Measurements from ENCODE around the gene WAC.

The WAC gene

GRCh38 chr10:28551086-28551485 is 18.2 kb downstream of the WAC start:
- TF ChIP-seq HDGF (IDR thresholded peaks at IDR 0.05; ENCODE audit: borderline replicate concordance) (no peak), SUZ12 (IDR thresholded peaks at IDR 0.05) (no peak), FOXA1 (IDR thresholded peaks at IDR 0.05) (no peak), BHLHE40 (IDR thresholded peaks at IDR 0.05; ENCODE audit: borderline replicate concordance) (no peak)
- ChIA-PET POLR2A (interaction anchor here (2.1 kb wide), 1 partner anchor 18 kb away, joined by 8 read pairs; the partner anchor contains the start of gene WAC), CTCF (interaction anchor here (0.8 to 1.1 kb wide), 2 partner anchors 10 to 19 kb away, joined by 3 read pairs; no protein-coding TSS in a partner anchor)
- no peak for DNase-seq (ENCODE audit: extremely low spot score)

GRCh38 chr10:28552775-28553174 is 19.9 kb downstream of the WAC start:
- no peak for DNase-seq (ENCODE audit: extremely low spot score)
- TF ChIP-seq SUZ12 (IDR thresholded peaks at IDR 0.05), result no peak
- TF ChIP-seq SP1 (IDR thresholded peaks at IDR 0.05), result no peak
- no peak for TF ChIP-seq ZNF384 (IDR thresholded peaks at IDR 0.05)
- no peak for TF ChIP-seq BHLHE40 (IDR thresholded peaks at IDR 0.05; ENCODE audit: borderline replicate concordance)
- TF ChIP-seq, protein P1, sequence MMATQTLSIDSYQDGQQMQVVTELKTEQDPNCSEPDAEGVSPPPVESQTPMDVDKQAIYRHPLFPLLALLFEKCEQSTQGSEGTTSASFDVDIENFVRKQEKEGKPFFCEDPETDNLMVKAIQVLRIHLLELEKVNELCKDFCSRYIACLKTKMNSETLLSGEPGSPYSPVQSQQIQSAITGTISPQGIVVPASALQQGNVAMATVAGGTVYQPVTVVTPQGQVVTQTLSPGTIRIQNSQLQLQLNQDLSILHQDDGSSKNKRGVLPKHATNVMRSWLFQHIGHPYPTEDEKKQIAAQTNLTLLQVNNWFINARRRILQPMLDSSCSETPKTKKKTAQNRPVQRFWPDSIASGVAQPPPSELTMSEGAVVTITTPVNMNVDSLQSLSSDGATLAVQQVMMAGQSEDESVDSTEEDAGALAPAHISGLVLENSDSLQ (IDR thresholded peaks at IDR 0.05), result no peak
- no peak for TF ChIP-seq ELF4 (IDR thresholded peaks at IDR 0.05)
- TF ChIP-seq TARDBP (IDR thresholded peaks at IDR 0.05), result no peak
- TF ChIP-seq LEF1 (IDR thresholded peaks at IDR 0.05; ENCODE audit: borderline replicate concordance), result no peak
- TF ChIP-seq L3MBTL2 (conservative IDR thresholded peaks at IDR 0.05), result no peak
- TF ChIP-seq NFRKB (IDR thresholded peaks at IDR 0.05), result no peak
- TF ChIP-seq FOXK2 (IDR thresholded peaks at IDR 0.05), result no peak
- no peak for TF ChIP-seq HDGF (IDR thresholded peaks at IDR 0.05; ENCODE audit: borderline replicate concordance)
- no peak for TF ChIP-seq FOXM1 (IDR thresholded peaks at IDR 0.05; ENCODE audit: borderline replicate concordance)
- no peak for TF ChIP-seq CTBP1 (IDR thresholded peaks at IDR 0.05; ENCODE audit: borderline replicate concordance)
- ChIA-PET POLR2A (no interaction called here), CTCF (no interaction called here)

- no peak for TF ChIP-seq NFRKB (IDR thresholded peaks at IDR 0.05)
- TF ChIP-seq FOXK2 (IDR thresholded peaks at IDR 0.05), result no peak
- DNase-seq (ENCODE audit: extremely low spot score), result no peak
- ChIA-PET CTCF (no interaction called here), POLR2A (no interaction called here)
Observed at GRCh38 chr10:28554009-28554408, 21.1 kb downstream of the WAC start.

- TF ChIP-seq BHLHE40 (IDR thresholded peaks at IDR 0.05; ENCODE audit: borderline replicate concordance) (no peak), TARDBP (IDR thresholded peaks at IDR 0.05) (no peak), ARNT (IDR thresholded peaks at IDR 0.05) (no peak), ELF4 (IDR thresholded peaks at IDR 0.05) (no peak), NFRKB (IDR thresholded peaks at IDR 0.05) (no peak), CTBP1 (IDR thresholded peaks at IDR 0.05; ENCODE audit: borderline replicate concordance) (no peak), L3MBTL2 (conservative IDR thresholded peaks at IDR 0.05) (no peak), HDGF (IDR thresholded peaks at IDR 0.05; ENCODE audit: borderline replicate concordance) (no peak), FOXM1 (IDR thresholded peaks at IDR 0.05; ENCODE audit: borderline replicate concordance) (no peak), ZNF384 (IDR thresholded peaks at IDR 0.05) (no peak), SP1 (IDR thresholded peaks at IDR 0.05) (no peak), SUZ12 (IDR thresholded peaks at IDR 0.05) (no peak), FOXA1 (IDR thresholded peaks at IDR 0.05) (no peak), LEF1 (IDR thresholded peaks at IDR 0.05; ENCODE audit: borderline replicate concordance) (no peak), FOXK2 (IDR thresholded peaks at IDR 0.05) (no peak)
- TF ChIP-seq, protein P1 (IDR thresholded peaks at IDR 0.05), result no peak
- ChIA-PET POLR2A (no interaction called here), CTCF (interaction anchor here (0.7 kb wide), 1 partner anchor 9 kb away, joined by 4 read pairs; no protein-coding TSS in a partner anchor)
- DNase-seq (ENCODE audit: extremely low spot score), result no peak
Observed at GRCh38 chr10:28554952-28555351, 22.0 kb downstream of the WAC start.

DNA sequence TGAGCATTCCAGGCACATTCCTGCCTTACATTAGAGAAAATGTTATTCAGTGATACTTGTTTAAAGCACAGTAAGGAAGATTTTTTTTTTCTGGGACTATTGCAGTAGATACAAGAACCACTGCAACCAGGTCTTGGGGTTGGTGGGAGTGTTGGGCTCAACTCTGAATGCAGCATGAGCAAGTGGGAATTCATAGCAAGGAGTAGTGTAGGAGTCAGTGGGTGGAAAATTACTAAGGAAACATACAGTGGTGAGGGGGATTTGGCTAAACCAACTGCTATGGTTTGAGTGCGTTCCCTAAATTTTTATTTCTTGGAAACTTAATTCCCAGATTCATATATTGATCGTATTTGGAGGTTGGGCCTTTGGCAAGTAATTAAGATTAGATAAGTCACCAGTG is 22.4 kb downstream of the WAC start:
- ChIA-PET CTCF (no interaction called here), POLR2A (interaction anchor here (1.1 kb wide), 1 partner anchor 13 kb away, joined by 4 read pairs; no protein-coding TSS in a partner anchor)
- DNase-seq (ENCODE audit: extremely low spot score), result no peak
- TF ChIP-seq FOXM1 (IDR thresholded peaks at IDR 0.05; ENCODE audit: borderline replicate concordance) (no peak), TARDBP (IDR thresholded peaks at IDR 0.05) (no peak)

DNA sequence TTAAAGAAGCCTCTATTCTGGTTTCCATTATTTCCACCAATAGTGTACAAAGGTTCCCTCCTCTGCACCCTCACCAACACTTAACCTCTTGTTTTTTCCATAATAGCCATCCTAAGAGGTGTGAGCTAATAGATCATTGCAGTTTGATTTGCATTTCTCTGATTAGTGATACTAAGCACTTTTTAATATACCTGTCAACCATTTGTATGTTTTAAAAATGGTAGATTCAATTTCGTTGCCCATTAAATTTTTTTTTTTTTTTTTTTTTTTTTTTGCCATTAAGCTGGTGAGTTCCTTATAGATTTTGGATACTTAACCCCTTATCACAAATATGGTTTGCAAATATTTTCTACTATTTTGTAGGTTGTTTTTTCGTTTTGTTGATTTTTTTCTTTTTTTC is 23.2 kb downstream of the WAC start:
- ChIA-PET POLR2A (interaction anchor here (1.1 kb wide), 1 partner anchor 14 kb away, joined by 4 read pairs; no protein-coding TSS in a partner anchor), CTCF (no interaction called here)
- no peak for DNase-seq (ENCODE audit: extremely low spot score)
- TF ChIP-seq ZNF384 (IDR thresholded peaks at IDR 0.05), result peak; percentile 31; the same call in 1 of the 2 replicates
- TF ChIP-seq L3MBTL2 (conservative IDR thresholded peaks at IDR 0.05), result no peak

DNA sequence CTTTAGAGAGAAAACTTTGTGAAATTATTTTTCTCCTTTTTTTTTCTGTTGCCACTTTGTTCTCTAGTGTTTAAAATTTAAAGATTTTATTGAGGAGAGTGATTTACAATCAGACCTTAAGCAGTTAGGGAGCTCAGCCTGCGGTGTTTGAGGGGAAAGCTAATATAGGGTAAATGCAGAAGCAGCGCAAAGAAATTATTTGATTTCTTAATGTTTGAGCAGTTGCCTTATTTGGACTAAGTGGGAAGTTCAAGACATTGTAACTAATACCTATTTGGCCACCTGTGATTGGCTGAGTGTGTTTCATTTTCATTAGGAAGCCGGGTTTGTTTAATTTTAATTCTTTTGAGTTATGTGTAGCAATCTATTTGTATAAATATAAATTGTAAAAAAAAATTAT is 25.3 kb downstream of the WAC start:
- TF ChIP-seq TARDBP (IDR thresholded peaks at IDR 0.05) (no peak), NFRKB (IDR thresholded peaks at IDR 0.05) (no peak), LEF1 (IDR thresholded peaks at IDR 0.05; ENCODE audit: borderline replicate concordance) (no peak), BHLHE40 (IDR thresholded peaks at IDR 0.05; ENCODE audit: borderline replicate concordance) (no peak), ELF4 (IDR thresholded peaks at IDR 0.05) (no peak), ARNT (IDR thresholded peaks at IDR 0.05) (no peak), HDGF (IDR thresholded peaks at IDR 0.05; ENCODE audit: borderline replicate concordance) (no peak), L3MBTL2 (conservative IDR thresholded peaks at IDR 0.05) (no peak), FOXA1 (IDR thresholded peaks at IDR 0.05) (no peak), ZNF384 (IDR thresholded peaks at IDR 0.05) (no peak), FOXM1 (IDR thresholded peaks at IDR 0.05; ENCODE audit: borderline replicate concordance) (no peak), SP1 (IDR thresholded peaks at IDR 0.05) (no peak), CTBP1 (IDR thresholded peaks at IDR 0.05; ENCODE audit: borderline replicate concordance) (no peak), FOXK2 (IDR thresholded peaks at IDR 0.05) (no peak), SUZ12 (IDR thresholded peaks at IDR 0.05) (no peak)
- TF ChIP-seq, protein P1 (IDR thresholded peaks at IDR 0.05), result no peak
- no peak for DNase-seq (ENCODE audit: extremely low spot score)
- CTCF ChIA-PET, result no interaction called here
- POLR2A ChIA-PET, result no interaction called here
